GM11168 (cell line): ENCODE measurements around the gene THEM4.

Experiments used
- in situ Hi-C: fragments of 300-500 bp; cut with MboI; formaldehyde crosslinking; loops from one replicate; pipeline ENCODE4 v1.12.0; 2022; ENCODE audit warnings: low sequenced_read_pairs; ENCODE audit not compliant: unreplicated experiment

The THEM4 gene

DNA sequence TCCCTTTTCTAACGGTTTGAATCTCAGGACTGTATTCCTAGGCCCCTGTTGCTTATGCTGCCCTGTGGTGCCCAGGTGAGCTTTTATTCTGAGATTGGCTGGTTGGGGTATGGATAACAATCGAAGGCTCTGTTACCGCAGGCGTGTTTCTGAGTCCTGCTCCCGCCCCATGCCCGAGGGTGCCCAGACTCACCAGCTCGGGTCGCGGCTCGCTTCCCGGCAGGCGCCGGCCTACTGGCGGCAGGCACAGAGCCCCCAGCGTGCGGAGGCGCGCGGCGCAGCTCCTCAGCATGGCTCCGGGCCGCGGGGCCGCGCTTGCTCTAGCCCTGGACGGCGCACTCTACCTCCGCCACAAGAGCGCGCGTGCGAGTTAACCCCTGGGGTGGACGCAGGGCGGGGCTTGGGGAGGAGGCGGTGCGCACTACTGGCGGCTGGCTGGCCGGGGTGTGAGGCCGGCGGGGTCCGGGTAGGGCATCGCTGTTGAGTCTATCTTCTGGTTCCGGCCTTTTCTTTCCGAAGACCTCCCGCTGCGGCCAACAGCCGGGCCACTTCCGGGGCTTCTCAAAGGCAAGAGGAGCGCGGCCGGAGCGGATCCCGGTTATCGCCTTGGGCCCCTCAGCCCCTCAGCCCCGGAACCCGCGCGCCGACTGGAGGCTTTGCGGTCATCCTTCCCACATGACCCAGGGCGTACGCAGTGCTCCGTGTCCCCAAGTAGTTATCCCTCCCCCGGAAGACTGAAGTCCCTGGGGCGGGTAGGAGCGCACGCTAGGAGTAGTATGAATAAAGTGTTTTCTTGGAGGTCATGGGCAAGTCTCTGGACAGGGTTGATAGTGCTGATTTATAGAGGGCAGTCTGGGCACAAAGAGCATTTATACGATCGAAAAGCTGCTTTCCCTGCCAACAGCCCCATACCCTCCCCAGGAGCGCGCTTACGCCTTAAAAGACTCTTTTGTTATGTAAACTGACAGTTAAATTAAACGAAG lies at the start of gene THEM4:
TSS of gene THEM4 (minus strand) at position 345 of the 983 bp plus-strand sequence. CDS start at position 292, 53 bp downstream.
- in situ Hi-C loops: no loop called here

GRCh38 chr1:151958959-151959358 lies 49.6 kb upstream of the THEM4 start:
- in situ Hi-C loops: no loop called here

DNA sequence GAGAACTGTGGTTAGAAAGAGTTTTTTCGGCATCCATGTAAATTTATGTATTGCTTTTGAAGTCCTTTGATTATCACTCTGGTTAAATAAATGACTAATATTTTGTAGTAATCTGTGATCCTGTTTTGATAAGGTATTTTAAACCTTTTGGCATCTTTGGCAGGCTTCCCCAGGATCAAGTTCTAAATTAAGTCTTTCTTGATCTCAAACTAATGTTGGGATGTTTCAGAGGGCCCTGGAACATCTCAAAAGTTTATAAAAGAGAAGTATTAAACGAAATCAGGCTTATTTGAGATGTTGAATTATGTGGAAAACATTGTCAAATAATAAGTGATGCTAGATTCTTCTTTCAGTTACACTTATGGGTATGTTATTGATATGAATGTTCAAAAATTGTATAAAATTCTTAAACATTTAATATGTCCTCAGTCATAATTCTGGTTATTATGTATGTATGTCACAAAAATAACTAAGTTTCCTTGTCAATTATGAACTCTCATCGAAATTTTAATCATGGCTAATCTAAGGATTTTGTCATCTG lies 47.7 kb upstream of the THEM4 start:
- in situ Hi-C loops: no loop called here

GRCh38 chr1:151953409-151954094 lies 44.2 kb upstream of the THEM4 start:
- in situ Hi-C loops: no loop called here

GRCh38 chr1:151952811-151953210 lies 43.5 kb upstream of the THEM4 start:
- in situ Hi-C loops: no loop called here

DNA sequence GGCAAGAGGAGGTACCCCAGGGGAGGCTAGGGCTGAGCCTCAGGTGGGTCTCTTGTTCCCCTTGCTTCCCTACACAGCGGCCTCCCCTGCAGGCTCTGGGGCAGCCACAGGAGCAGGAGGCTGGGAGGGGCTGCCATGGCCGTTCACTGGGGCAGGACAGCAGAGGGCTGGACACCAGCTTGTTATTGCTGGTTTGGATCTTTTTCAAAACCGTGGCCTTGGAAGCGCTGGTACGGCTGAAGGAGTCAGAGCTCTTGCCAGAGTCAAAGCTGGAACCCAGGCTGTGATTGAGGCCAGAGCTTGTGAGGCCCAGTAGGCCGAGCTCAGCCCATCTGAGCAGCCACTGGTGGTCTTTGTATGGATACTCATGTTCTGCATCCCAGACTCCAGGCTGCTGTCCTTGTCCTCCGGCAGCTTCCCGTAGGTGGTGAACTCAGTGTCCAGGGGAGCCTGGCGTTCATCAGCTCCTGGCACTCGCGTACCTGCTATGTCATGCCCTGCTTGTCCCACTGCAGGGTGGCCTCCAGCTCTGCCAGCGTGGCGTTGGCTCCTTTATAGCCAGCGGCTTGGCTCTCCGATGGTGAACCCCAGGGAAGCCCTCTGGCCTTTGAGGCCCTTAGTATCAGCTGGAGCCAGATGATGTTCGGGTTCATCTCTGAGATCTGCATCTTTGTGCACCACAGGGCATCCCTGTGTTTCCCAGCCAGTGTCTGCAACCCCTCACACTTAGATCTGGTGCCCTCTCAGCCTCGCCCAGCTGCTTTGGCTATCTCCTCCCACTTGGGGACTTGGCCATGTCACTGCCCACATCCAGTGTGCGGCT lies 40.3 kb upstream of the THEM4 start:
- in situ Hi-C loops: no loop called here

- in situ Hi-C loops: no loop called here
Observed at GRCh38 chr1:151948506-151948905, 39.2 kb upstream of the THEM4 start.

DNA sequence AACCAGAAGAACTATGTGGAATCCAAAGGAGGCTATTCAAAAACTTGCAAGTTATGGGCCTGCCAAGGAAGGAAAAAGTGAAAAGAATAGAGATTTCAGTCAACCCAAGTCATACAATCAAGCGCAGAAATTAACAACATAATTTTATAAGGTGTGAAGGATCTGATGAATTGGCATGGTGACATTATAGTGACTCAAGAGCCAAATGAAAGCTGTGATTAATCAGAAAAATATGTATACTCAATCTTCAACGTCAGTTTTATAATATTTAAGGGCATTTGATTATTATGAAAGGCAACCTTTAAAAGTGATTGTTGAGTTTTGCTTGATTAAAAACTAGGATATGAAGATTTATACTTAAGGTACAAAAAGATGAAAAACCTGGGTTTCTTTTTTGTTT lies 37.8 kb upstream of the THEM4 start:
- in situ Hi-C loops: no loop called here

GRCh38 chr1:151945725-151946722 lies 36.7 kb upstream of the THEM4 start:
- in situ Hi-C loops: no loop called here

GRCh38 chr1:151944857-151945575 lies 35.7 kb upstream of the THEM4 start:
- in situ Hi-C loops: no loop called here

DNA sequence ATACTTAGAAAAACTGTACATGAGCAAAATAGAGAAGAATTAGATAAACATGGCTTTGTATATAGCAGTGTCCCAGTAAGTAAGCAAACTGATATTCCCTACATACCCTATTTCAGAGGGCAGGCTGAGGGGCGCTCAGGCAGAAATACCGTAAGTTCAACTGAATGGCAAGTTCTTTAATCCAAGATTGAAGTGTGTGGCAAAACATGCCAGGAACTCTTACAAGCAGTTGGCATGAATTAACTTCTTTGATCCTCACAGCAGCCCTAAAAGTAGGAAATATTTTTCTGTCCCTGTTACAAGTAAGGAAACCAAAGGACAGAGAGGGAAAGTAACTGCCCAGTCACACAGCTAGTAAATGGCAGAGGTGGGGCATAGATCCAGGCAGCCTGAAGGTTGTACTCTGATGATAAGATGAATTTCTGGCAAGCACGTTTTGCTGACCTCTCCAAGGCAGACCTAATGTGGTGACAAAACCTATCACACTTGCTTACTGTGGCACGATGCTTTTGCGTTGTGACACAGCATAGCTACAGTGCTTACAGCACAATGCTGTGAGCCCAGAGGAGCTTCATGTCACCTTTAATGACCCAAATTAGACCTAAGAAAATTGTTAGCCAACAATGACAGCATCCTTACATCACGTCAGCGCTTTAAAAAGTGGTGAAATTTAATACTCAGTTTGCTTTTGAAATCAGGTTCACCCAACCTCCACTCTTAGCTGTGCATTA lies 35.0 kb upstream of the THEM4 start:
- in situ Hi-C loops: no loop called here

DNA sequence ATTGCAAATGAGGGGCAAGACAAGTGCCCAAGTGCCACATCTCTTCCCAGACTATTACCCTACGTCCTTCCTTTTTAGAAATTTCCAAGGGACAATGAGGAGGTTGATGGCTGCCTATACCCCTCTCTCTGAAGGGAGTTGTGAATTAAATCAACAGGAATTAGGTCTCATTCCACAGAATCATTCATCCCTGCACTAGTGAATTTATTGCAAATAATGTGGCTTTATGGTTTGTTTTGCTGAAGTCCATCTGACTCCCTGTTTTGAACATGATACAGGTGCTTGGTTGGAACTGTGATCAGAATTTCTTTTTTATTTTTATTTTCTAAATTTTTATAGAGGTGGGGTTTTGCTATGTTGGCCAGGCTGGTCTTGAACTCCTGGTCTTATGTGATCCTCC lies 34.3 kb upstream of the THEM4 start:
- in situ Hi-C loops: no loop called here

DNA sequence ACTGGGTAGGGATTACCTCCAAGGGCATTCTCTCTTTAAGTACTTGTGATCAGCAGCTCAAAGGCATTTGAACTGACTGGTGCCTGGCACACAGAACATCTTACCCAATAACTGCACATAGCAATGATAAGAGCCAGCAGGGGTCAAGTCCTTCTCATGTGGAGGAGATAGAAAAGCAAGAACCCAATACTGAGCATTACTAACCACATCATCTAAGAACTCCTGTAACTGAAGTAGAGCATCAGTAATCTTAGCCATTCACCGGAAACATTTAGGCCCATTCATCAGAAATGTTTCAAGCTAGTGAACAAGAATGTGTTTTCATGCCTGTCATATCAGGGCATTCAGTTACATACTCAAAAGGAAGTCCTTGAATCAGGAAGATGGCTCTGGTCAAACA lies 33.6 kb upstream of the THEM4 start:
- in situ Hi-C loops: no loop called here

DNA sequence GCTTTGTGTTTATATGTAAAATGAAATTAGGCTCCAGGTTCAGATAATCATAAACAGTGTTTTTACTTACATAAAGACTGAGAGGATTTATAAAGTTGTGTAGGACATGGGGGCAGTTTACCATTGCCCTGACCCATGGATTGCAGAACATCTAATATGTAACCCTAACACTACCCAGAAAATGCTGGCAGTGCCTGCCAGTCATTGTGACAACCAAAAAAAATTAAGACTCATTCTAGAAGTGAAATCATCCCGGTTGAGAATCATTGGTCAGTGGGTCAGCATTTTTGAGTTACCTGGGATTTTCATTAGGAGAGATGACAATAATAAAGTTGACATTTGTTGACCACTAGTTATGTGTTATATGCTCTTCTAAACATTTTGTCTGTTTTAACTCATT lies 31.2 kb upstream of the THEM4 start:
- in situ Hi-C loops: no loop called here

DNA sequence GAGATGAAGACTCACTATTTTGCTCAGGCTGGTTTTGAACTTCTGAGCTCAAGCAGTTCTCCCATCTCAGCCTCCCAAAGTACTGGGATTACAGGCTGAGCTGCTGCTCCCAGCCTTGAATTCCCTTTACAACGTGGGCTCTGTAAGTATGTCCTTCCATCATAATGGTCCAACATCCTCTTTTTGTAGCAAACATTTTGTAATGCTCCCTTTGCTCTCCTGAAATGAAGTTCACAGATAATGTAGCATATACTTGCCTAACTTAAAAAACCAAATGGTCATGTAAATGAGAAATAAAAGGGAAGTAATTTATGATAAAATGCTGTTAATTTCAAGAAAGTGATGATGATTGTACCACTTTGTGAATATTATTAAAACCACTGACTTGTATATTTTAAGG lies 30.5 kb upstream of the THEM4 start:
- in situ Hi-C loops: loop anchor here (10.0 kb wide), 1 partner anchor 65 kb away; no protein-coding TSS in a partner anchor

DNA sequence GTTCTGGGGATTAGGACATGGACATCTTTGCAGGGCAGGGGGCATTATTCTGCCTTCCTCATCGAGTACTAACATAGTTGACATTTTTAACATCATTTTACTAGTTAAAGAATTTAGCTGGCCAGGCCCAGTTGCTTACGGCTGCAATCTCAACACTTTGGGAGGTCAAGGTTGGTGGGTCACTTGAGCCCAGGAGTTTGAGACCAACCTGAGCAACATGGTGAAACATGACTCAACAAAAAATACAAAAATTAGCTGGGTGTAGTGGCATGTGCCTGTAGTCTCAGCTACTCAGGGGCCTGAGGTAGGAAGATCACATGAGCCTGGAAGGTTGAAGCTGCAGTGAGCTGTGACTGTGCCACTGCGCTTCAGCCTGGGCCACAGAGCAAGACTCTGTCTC lies 29.8 kb upstream of the THEM4 start:
- in situ Hi-C loops: loop anchor here (10.0 kb wide), 1 partner anchor 66 kb away; no protein-coding TSS in a partner anchor

DNA sequence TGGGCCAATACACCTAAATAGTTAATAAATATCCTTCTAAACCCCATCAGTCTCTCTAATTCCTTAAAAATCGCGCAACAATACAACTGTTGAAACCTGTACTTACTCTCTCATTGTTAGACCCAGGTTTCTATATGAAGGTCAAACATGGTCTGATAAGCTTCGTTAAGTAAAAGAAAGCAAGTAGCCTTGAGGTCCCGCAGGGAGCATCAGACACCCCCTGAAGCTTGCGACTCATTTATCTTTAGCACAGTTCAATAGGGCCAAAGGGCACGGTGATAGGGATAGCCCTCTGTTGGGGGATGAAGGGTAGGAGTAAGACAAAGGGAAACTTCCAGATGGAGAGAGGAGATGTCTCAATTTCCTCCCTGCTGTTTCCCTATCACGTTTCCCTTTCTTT lies 27.3 kb upstream of the THEM4 start:
- in situ Hi-C loops: loop anchor here (10.0 kb wide), 1 partner anchor 68 kb away; no protein-coding TSS in a partner anchor
